MCF 10A (cell line): ENCODE data around the gene ROBO3. TPM values are rescaled to one million over a fixed set of nuclear protein-coding genes. Genes with fewer than 3 reads are reported as not detected.

Experiments used
- BruUV-seq: library from RNA; stranded (reverse); fragments of 400-500 nt; replicated peaks from 2 replicates; lab custom pipeline; 2021; lab: Mats Ljungman, UMichigan
- CTCF ChIA-PET: fragments of 300-600 bp; sonication (Branson Sonifier 250); formaldehyde crosslinking; extraction: SDS; loops from one replicate; lab custom pipeline; 2021; ENCODE audit warnings: antibody characterized with exemption, inconsistent platforms; lab: Yijun Ruan, JAX
- POLR2A ChIA-PET: fragments of 300-600, 350-650 bp; sonication (Branson Sonifier 250); formaldehyde crosslinking; extraction: SDS; loops from one replicate; lab custom pipeline; 2020; ENCODE audit warnings: antibody characterized with exemption, inconsistent platforms; lab: Yijun Ruan, JAX
- DNase-seq: peaks from one replicate; pipeline ENCODE4 v3.0.0-alpha.2; 2018; ENCODE audit not compliant: unreplicated experiment
- H3K27ac Mint-ChIP-seq: one replicate; pipeline ENCODE4 v1.8.0; 2022; ENCODE audit warnings: mild to moderate bottlenecking, low read depth, mixed read lengths; ENCODE audit not compliant: unreplicated experiment
- H3K27me3 Mint-ChIP-seq: one replicate; pipeline ENCODE4 v1.8.0; 2022; ENCODE audit warnings: mixed read lengths; ENCODE audit not compliant: insufficient read depth, unreplicated experiment
- H3K36me3 Mint-ChIP-seq: one replicate; pipeline ENCODE4 v1.8.0; 2022; ENCODE audit warnings: mild to moderate bottlenecking, moderate library complexity, mixed read lengths; ENCODE audit not compliant: insufficient read depth, unreplicated experiment
- H3K4me1 Mint-ChIP-seq: one replicate; pipeline ENCODE4 v1.8.0; 2022; ENCODE audit warnings: mixed read lengths; ENCODE audit not compliant: insufficient read depth, unreplicated experiment
- H3K4me3 Mint-ChIP-seq: one replicate; pipeline ENCODE4 v1.8.0; 2022; ENCODE audit warnings: mild to moderate bottlenecking, moderate library complexity, mixed read lengths; ENCODE audit not compliant: unreplicated experiment
- H3K9me3 Mint-ChIP-seq: one replicate; pipeline ENCODE4 v1.8.0; 2022; ENCODE audit warnings: mixed read lengths; ENCODE audit not compliant: unreplicated experiment
- intact Hi-C: fragments of 100-400 bp; cut with micrococcal nuclease; formaldehyde crosslinking; loops from 2 replicates; pipeline ENCODE4 v1.14.1; 2022
- total RNA-seq: library from RNA; stranded (reverse); gene quantifications from 2 replicates; pipeline ENCODE4 v1.2.3, GENCODE V29; 2022
- TF ChIP-seq, protein P1 (sequence below): fragments of 200-600 bp; IDR thresholded peaks from one replicate; pipeline ENCODE4 v1.8.0; 2022; ENCODE audit warnings: antibody characterized with exemption, mild to moderate bottlenecking; ENCODE audit not compliant: unreplicated experiment

Gene ROBO3
- total RNA-seq, 1 experiment from 2014 or later = 117 TPM

DNA sequence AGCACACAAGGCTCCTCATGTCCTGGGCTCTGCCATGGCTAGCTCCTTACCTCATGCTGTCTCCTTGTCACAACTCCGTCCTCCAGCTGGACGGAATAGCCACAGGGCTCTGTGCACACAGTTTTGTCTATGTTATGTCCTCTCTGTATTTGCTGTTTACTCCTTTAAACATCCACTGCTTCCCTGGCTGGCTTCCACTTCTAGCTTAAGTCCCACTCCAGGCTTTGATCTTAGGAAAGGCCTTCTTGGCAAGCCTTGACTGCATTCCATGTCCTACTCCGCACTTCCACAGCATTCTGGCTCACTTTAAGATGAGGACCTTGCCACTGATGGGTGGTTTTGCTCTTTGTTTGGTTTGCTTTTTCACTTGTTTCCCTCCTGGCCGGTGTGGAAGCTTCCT lies 22.9 kb upstream of the ROBO3 start:
- POLR2A ChIA-PET = no interaction called here
- no peak overlapping the region for H3K4me3 Mint-ChIP-seq
- no peak overlapping the region for H3K27ac Mint-ChIP-seq
- H3K4me1 Mint-ChIP-seq = peaks cover 1% of the 10 kb centered on the region
- H3K27me3 Mint-ChIP-seq = peaks cover 75% of the 10 kb centered on the region
- H3K36me3 Mint-ChIP-seq = no peaks in the 10 kb centered on the region
- CTCF ChIA-PET = interaction anchor here (0.5 to 0.7 kb wide), 2 partner anchors 9 to 172 kb away, joined by 3 read pairs; no protein-coding TSS in a partner anchor
- TF ChIP-seq, protein P1, sequence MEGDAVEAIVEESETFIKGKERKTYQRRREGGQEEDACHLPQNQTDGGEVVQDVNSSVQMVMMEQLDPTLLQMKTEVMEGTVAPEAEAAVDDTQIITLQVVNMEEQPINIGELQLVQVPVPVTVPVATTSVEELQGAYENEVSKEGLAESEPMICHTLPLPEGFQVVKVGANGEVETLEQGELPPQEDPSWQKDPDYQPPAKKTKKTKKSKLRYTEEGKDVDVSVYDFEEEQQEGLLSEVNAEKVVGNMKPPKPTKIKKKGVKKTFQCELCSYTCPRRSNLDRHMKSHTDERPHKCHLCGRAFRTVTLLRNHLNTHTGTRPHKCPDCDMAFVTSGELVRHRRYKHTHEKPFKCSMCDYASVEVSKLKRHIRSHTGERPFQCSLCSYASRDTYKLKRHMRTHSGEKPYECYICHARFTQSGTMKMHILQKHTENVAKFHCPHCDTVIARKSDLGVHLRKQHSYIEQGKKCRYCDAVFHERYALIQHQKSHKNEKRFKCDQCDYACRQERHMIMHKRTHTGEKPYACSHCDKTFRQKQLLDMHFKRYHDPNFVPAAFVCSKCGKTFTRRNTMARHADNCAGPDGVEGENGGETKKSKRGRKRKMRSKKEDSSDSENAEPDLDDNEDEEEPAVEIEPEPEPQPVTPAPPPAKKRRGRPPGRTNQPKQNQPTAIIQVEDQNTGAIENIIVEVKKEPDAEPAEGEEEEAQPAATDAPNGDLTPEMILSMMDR = no peak
- no TSS peak for BruUV-seq
- DNase-seq = no peak
- intact Hi-C loops = no loop called here
- H3K9me3 Mint-ChIP-seq = no peaks in the 10 kb centered on the region

DNA sequence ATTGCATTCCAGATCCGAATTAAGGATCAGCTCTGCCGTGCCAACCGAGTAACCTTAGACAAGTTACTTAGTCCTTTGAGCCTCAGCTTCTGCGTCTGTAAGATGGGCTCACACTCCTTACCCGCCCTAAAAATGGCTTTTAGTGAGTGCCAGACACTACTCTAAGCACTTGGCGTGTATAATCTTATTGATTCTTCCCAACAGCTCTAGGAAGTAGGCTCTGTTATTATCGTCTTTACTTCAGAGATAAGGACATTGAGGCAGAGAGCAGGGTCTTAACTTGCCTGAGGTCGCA lies 21.7 kb upstream of the ROBO3 start:
- Mint-ChIP-seq H3K9me3 (no peaks in the 10 kb centered on the region), H3K4me3 (no peak overlapping the region), H3K4me1 (no peaks in the 10 kb centered on the region), H3K27me3 (peaks cover 88% of the 10 kb centered on the region), H3K27ac (no peak overlapping the region), H3K36me3 (no peaks in the 10 kb centered on the region)
- ChIA-PET CTCF (interaction anchor here (0.7 to 1.3 kb wide), 4 partner anchors 11 to 496 kb away, joined by 3 to 5 read pairs (median 4); no protein-coding TSS in a partner anchor), POLR2A (no interaction called here)
- TF ChIP-seq, protein P1 = no peak
- no TSS peak for BruUV-seq
- intact Hi-C loops = no loop called here
- no peak for DNase-seq

- DNase-seq = no peak
- H3K27me3 Mint-ChIP-seq = peaks cover 99% of the 10 kb centered on the region
- BruUV-seq = no TSS peak
- no peak overlapping the region for H3K4me3 Mint-ChIP-seq
- H3K4me1 Mint-ChIP-seq = no peaks in the 10 kb centered on the region
- POLR2A ChIA-PET = interaction anchor here (0.8 kb wide), 1 partner anchor 36 kb away, joined by 3 read pairs; no protein-coding TSS in a partner anchor
- TF ChIP-seq, protein P1 = no peak
- intact Hi-C loops = no loop called here
- no peak overlapping the region for H3K27ac Mint-ChIP-seq
- H3K36me3 Mint-ChIP-seq = no peaks in the 10 kb centered on the region
- no peaks in the 10 kb centered on the region for H3K9me3 Mint-ChIP-seq
- CTCF ChIA-PET = interaction anchor here (0.5 to 1.7 kb wide), 8 partner anchors 8 to 1452 kb away, joined by 3 to 8 read pairs (median 4); no protein-coding TSS in a partner anchor
Measured at GRCh38 chr11:124844664-124845079, 20.6 kb upstream of the ROBO3 start.

- Mint-ChIP-seq H3K27ac (no peak overlapping the region), H3K27me3 (peaks cover 100% of the 10 kb centered on the region), H3K4me1 (no peaks in the 10 kb centered on the region), H3K36me3 (no peaks in the 10 kb centered on the region), H3K4me3 (no peak overlapping the region), H3K9me3 (no peaks in the 10 kb centered on the region)
- no TSS peak for BruUV-seq
- ChIA-PET POLR2A (no interaction called here), CTCF (interaction anchor here (0.6 to 1.4 kb wide), 6 partner anchors 9 to 444 kb away, joined by 3 to 7 read pairs (median 4); no protein-coding TSS in a partner anchor)
- DNase-seq = no peak
- TF ChIP-seq, protein P1 = no peak
- intact Hi-C loops = no loop called here
Measured at GRCh38 chr11:124846070-124846673, 19.1 kb upstream of the ROBO3 start.
